C4-2B (cell line): Measurements from ENCODE around the gene DDAH2.

ENCODE experiments used
- ZFX ChIP-seq: fragments of 450-650 bp; IDR thresholded peaks from 2 replicates; pipeline ENCODE4 v1.6.1; 2017
- TF ChIP-seq, protein P1 (sequence below): fragments of 450-650 bp; conservative IDR thresholded peaks from 2 replicates; pipeline ENCODE4 v1.5.1; 2017; ENCODE audit warnings: mild to moderate bottlenecking

DNA sequence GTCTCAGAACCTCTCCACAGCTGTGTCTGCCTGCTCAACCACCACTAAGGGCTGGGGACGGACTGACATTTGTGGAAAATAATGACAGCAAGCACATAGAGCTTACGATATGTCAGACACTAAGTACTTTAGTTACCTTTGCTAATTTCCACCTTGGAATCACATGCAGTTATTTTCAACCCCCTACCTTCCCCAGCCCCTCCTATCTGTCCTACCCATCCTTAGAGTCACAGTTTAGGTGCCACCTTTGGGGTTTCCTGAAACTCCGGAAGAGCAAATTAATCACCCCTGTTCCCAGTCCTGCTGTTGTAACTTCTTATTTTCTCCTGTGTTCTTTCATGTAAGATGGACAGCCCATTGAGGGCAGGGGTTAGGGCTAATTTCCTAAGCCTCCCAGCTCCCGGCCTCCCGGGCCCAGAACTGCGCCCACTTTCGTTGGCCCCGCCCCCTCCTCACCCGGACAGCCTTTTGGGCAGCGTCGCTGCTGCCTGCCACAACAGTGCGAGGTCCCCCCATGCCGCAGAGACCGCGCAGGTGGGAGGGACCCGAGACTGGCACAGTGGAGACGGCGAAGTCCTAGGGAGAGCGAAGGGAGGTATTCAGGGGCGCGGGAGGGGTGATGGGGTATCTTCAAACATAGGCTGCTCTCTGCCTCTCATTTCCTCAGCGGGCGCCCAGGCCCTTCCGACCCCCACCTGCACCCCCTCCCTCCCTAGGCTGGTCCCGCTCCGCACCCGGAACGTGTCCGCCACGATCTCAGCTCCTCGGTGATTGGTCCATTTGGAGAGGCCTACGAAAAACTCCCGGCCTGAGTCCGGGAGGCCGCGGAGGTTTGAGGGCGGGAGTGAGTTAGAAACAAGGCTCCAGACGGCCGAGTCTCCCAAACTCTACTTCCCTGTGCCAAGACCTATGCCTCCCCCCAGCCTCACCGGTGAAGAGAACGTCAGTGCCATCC, 1.1 kb downstream of the DDAH2 start:
- no peak for TF ChIP-seq ZFX
- TF ChIP-seq, protein P1, sequence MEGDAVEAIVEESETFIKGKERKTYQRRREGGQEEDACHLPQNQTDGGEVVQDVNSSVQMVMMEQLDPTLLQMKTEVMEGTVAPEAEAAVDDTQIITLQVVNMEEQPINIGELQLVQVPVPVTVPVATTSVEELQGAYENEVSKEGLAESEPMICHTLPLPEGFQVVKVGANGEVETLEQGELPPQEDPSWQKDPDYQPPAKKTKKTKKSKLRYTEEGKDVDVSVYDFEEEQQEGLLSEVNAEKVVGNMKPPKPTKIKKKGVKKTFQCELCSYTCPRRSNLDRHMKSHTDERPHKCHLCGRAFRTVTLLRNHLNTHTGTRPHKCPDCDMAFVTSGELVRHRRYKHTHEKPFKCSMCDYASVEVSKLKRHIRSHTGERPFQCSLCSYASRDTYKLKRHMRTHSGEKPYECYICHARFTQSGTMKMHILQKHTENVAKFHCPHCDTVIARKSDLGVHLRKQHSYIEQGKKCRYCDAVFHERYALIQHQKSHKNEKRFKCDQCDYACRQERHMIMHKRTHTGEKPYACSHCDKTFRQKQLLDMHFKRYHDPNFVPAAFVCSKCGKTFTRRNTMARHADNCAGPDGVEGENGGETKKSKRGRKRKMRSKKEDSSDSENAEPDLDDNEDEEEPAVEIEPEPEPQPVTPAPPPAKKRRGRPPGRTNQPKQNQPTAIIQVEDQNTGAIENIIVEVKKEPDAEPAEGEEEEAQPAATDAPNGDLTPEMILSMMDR = no peak
